ENCODE results near the gene CDC42EP1. TPM values are rescaled to one million over a fixed set of nuclear protein-coding genes. Genes with fewer than 3 reads are reported as not detected.

CDC42EP1 gene
- total and polyA plus RNA-seq, 2 experiments from 2014 or later: 7.7 to 10.2 TPM

GRCh38 chr22:37519268-37520195, 40.7 kb upstream of the CDC42EP1 start, which contains the start of gene CARD10:
Gene CARD10, minus strand, starts transcription at chr22:37519415. Its CDS starts 215 bp downstream, at chr22:37519200.
- H3K4me1 ChIP-seq (ENCODE audit: insufficient read depth): peaks cover 9% of the 10 kb centered on the region; the same call in 1 of the 2 replicates

GRCh38 chr22:37520776-37521191, 39.5 kb upstream of the CDC42EP1 start:
- peaks cover 6% of the 10 kb centered on the region; the same call in 2 of the 3 replicates for H3K9me3 Mint-ChIP-seq
- Histone ChIP-seq H3K27me3 (ENCODE audit: insufficient read depth) (peaks cover 32% of the 10 kb centered on the region), H2AFZ (no peak overlapping the region), H4K20me1 (replicated peaks; ENCODE audit: insufficient read depth) (no peaks in the 10 kb centered on the region), H3K79me2 (replicated peaks; ENCODE audit: insufficient read depth) (no peaks in the 10 kb centered on the region), H3F3A (replicated peaks; ENCODE audit: low read depth) (peaks cover 4% of the 10 kb centered on the region; the same call in 1 of the 2 replicates), H3K36me3 (ENCODE audit: insufficient read depth) (no peaks in the 10 kb centered on the region), H3K9me2 (ENCODE audit: insufficient read depth) (no peaks in the 10 kb centered on the region), H3K4me1 (ENCODE audit: insufficient read depth) (peaks cover 9% of the 10 kb centered on the region; the same call in 1 of the 2 replicates), H3K27ac (ENCODE audit: low read depth) (no peak overlapping the region), H3K4me3 (no peak overlapping the region), H3K4me2 (no peak overlapping the region)
- peaks cover 21% of the 10 kb centered on the region for H3K27me3 Mint-ChIP-seq (ENCODE audit: insufficient read depth, low read depth, poor library complexity)
- H3K27ac Mint-ChIP-seq: no peak overlapping the region
- DNase-seq (ENCODE audit: low spot score) (no peak), ATAC-seq (no peak)
- H3K4me3 Mint-ChIP-seq: peak overlapping the region; percentile 43; the same call in 1 of the 3 replicates
- H3K36me3 Mint-ChIP-seq (ENCODE audit: low read depth): peaks cover 8% of the 10 kb centered on the region; the same call in 2 of the 3 replicates
- TF ChIP-seq POLR2AphosphoS5 (IDR thresholded peaks at IDR 0.05; ENCODE audit: low read depth): no peak
- TF ChIP-seq ZNF114 (CRISPR knock-in tag; IDR thresholded peaks at IDR 0.05): no peak
- no peak for TF ChIP-seq CTCF (conservative IDR thresholded peaks at IDR 0.05; ENCODE audit: low read depth in 2 of 2)
- no peak for TF ChIP-seq EZH2phosphoT487 (IDR thresholded peaks at IDR 0.05; ENCODE audit: unreplicated experiment)
- TF ChIP-seq JUNB (IDR thresholded peaks at IDR 0.05; ENCODE audit: unreplicated experiment): no peak
- TF ChIP-seq ZNF331 (CRISPR knock-in tag; IDR thresholded peaks at IDR 0.05; ENCODE audit: low read depth): no peak
- no peak for TF ChIP-seq STAT1 (IDR thresholded peaks at IDR 0.05; ENCODE audit: unreplicated experiment)
- no peak for TF ChIP-seq NANOG (IDR thresholded peaks at IDR 0.05; ENCODE audit: borderline replicate concordance)
- H3K4me1 Mint-ChIP-seq: peaks cover 14% of the 10 kb centered on the region

More at GRCh38 chr22:37519268-37520195, 40.7 kb upstream of the CDC42EP1 start, which contains the start of gene CARD10:
- Mint-ChIP-seq H3K27ac (no peak within 1 kb of the TSS), H3K27me3 (ENCODE audit: insufficient read depth, low read depth, poor library complexity) (peaks cover 21% of the 10 kb centered on the region), H3K4me3 (peak within 1 kb of the TSS; percentile 78), H3K4me1 (peaks cover 14% of the 10 kb centered on the region), H3K36me3 (ENCODE audit: low read depth) (peaks cover 8% of the 10 kb centered on the region; the same call in 2 of the 3 replicates), H3K9me3 (peaks cover 6% of the 10 kb centered on the region; the same call in 2 of the 3 replicates)
- H3K4me3 ChIP-seq: peak within 1 kb of the TSS; percentile 69
- ATAC-seq: peak; percentile 69
- TF ChIP-seq STAT1 (IDR thresholded peaks at IDR 0.05; ENCODE audit: unreplicated experiment) (no peak), POLR2AphosphoS5 (IDR thresholded peaks at IDR 0.05; ENCODE audit: low read depth) (0 out of 2 replicates have a peak, but pooled peaks have one; percentile 28)
- H3K36me3 ChIP-seq (ENCODE audit: insufficient read depth): no peaks in the 10 kb centered on the region
- peak within 1 kb of the TSS; percentile 84 for H3K4me2 ChIP-seq
- peaks cover 4% of the 10 kb centered on the region; the same call in 1 of the 2 replicates for H3F3A ChIP-seq (replicated peaks; ENCODE audit: low read depth)
- DNase-seq (ENCODE audit: low spot score): peak; percentile 67
- H2AFZ ChIP-seq: peak within 1 kb of the TSS; percentile 96
- no peaks in the 10 kb centered on the region for H4K20me1 ChIP-seq (replicated peaks; ENCODE audit: insufficient read depth)
- no peak within 1 kb of the TSS for H3K27ac ChIP-seq (ENCODE audit: low read depth)
- H3K27me3 ChIP-seq (ENCODE audit: insufficient read depth): peaks cover 32% of the 10 kb centered on the region
- H3K79me2 ChIP-seq (replicated peaks; ENCODE audit: insufficient read depth): no peaks in the 10 kb centered on the region
- no peaks in the 10 kb centered on the region for H3K9me2 ChIP-seq (ENCODE audit: insufficient read depth)
